Upper lobe of left lung (tissue), 4 donors: Measurements from ENCODE around the gene MIS18BP1.

Experiments used
- POLR2A ChIP-seq, 4 donors: fragments of 450-650 bp; IDR thresholded peaks; one replicate each; pipeline ENCODE4 v1.5.1; 2016 to 2017; ENCODE audit warnings: antibody characterized with exemption in 4 of 4, mild to moderate bottlenecking in 2 of 4
- TF ChIP-seq, protein P1 (sequence below), 6 experiments: fragments of 450-650 bp in 4 of 6; fragments of 200-600 bp in 2 of 6; sonication (generic) in 2 of 6; IDR thresholded peaks; one replicate each; pipeline ENCODE4 v1.5.1; 2016 to 2019; ENCODE audit warnings: antibody characterized with exemption in 6 of 6

DNA sequence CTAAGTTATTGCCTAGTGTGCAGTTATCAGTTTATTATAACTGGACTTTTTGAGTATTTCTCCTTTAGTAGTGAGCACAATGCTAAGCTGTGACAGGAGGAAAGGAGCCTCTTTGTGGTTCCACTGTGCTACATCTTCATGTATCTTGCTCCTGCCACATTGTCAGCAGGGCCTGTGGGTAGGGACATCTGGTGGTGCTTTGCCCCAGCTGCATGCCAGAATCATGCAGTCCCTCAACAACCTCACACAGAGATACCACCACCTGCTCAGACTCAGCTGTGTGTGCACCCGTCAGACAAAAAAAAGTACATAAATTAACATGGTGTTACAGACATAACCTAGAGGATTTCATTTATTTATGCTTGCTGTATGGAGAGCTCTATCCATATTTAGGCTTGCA lies 51.1 kb downstream of the MIS18BP1 start:
- TF ChIP-seq, protein P1, sequence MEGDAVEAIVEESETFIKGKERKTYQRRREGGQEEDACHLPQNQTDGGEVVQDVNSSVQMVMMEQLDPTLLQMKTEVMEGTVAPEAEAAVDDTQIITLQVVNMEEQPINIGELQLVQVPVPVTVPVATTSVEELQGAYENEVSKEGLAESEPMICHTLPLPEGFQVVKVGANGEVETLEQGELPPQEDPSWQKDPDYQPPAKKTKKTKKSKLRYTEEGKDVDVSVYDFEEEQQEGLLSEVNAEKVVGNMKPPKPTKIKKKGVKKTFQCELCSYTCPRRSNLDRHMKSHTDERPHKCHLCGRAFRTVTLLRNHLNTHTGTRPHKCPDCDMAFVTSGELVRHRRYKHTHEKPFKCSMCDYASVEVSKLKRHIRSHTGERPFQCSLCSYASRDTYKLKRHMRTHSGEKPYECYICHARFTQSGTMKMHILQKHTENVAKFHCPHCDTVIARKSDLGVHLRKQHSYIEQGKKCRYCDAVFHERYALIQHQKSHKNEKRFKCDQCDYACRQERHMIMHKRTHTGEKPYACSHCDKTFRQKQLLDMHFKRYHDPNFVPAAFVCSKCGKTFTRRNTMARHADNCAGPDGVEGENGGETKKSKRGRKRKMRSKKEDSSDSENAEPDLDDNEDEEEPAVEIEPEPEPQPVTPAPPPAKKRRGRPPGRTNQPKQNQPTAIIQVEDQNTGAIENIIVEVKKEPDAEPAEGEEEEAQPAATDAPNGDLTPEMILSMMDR (IDR thresholded peaks at IDR 0.05): no peak
- TF ChIP-seq POLR2A (IDR thresholded peaks at IDR 0.05): no peak
